HG03108 (cell line): ENCODE data around the gene TRPV4.

ENCODE experiments used
- ATAC-seq: cut with Tn5 transposase; IDR thresholded peaks from one replicate; pipeline ENCODE4 v1.9.1; 2021; ENCODE audit warnings: moderate library complexity; ENCODE audit not compliant: unreplicated experiment

The TRPV4 gene

GRCh38 chr12:109782326-109782703 is 50.9 kb downstream of the TRPV4 start:
- ATAC-seq, result no peak

- ATAC-seq, result no peak
Measured at GRCh38 chr12:109781668-109782325, 51.4 kb downstream of the TRPV4 start.

GRCh38 chr12:109779382-109779781 is 53.8 kb downstream of the TRPV4 start:
- no peak for ATAC-seq

- no peak for ATAC-seq
Measured at GRCh38 chr12:109778684-109779083, 54.5 kb downstream of the TRPV4 start.

GRCh38 chr12:109777544-109777943 is 55.7 kb downstream of the TRPV4 start:
- ATAC-seq, result no peak

GRCh38 chr12:109776624-109777023 is 56.6 kb downstream of the TRPV4 start:
- no peak for ATAC-seq

- ATAC-seq, result no peak
Measured at GRCh38 chr12:109775172-109775881, 57.9 kb downstream of the TRPV4 start.

GRCh38 chr12:109773384-109774011 is 59.7 kb downstream of the TRPV4 start:
- ATAC-seq, result no peak

- no peak for ATAC-seq
Measured at GRCh38 chr12:109772622-109773321, 60.4 kb downstream of the TRPV4 start.

GRCh38 chr12:109771746-109772621 is 61.2 kb downstream of the TRPV4 start:
- no peak for ATAC-seq

- no peak for ATAC-seq
Measured at GRCh38 chr12:109770861-109771670, 62.1 kb downstream of the TRPV4 start.

GRCh38 chr12:109770104-109770860 is 62.9 kb downstream of the TRPV4 start:
- ATAC-seq, result no peak

- no peak for ATAC-seq
Measured at GRCh38 chr12:109768901-109769670, 64.1 kb downstream of the TRPV4 start.

- no peak for ATAC-seq
Measured at GRCh38 chr12:109767991-109768900, 65.0 kb downstream of the TRPV4 start.

- ATAC-seq, result no peak
Measured at GRCh38 chr12:109767456-109767855, 65.7 kb downstream of the TRPV4 start.

GRCh38 chr12:109766251-109766778 is 66.9 kb downstream of the TRPV4 start:
- no peak for ATAC-seq

- ATAC-seq, result no peak
Measured at GRCh38 chr12:109765446-109765810, 67.8 kb downstream of the TRPV4 start.
